HCT116 (cell line): ENCODE measurements around the gene TRIAP1. TPM values are rescaled to one million over a fixed set of nuclear protein-coding genes. Genes with fewer than 3 reads are reported as not detected.

Experiments
- ATAC-seq: fragments of 200-7000 bp; cut with Tn5 transposase; 2 replicates; pipeline ENCODE4 v1.9.1; 2020; ENCODE audit warnings: mild to moderate bottlenecking, moderate library complexity
- BruUV-seq: library from RNA; stranded (reverse); fragments of 400-500 nt; replicated peaks from 2 replicates; lab custom pipeline; 2021; lab: Mats Ljungman, UMichigan
- CTCF ChIA-PET: fragments of 300-600 bp; sonication (Branson Sonifier 250); formaldehyde crosslinking; loops from one replicate; lab custom pipeline; 2021; ENCODE audit warnings: antibody characterized with exemption; lab: Charles Lee
- POLR2A ChIA-PET: fragments of 300-600, 350-600 bp; sonication (Branson Sonifier 250); formaldehyde crosslinking; loops from one replicate; lab custom pipeline; 2021; ENCODE audit warnings: antibody characterized with exemption; lab: Charles Lee
- RAD21 ChIA-PET, 2 experiments: fragments of 300-600 bp; sonication (Branson Sonifier 250); formaldehyde crosslinking; loops; one replicate each; lab custom pipeline; 2023; ENCODE audit warnings: low total read pairs in 2 of 2; ENCODE audit not compliant: uncharacterized antibody in 2 of 2, unreplicated experiment in 2 of 2, low non-redundant PET in 1 of 2; lab: Charles Lee
- DNase-seq: peaks from one replicate; pipeline ENCODE4 v3.0.0-alpha.2; 2010; ENCODE audit warnings: low read depth, low spot score
- H2AFZ ChIP-seq: fragments of 200-600 bp; shearing (Covaris generic), sonication (generic); 2 replicates; pipeline ENCODE4 v1.6.1; 2017; ENCODE audit warnings: low read depth, mixed run types, mixed read lengths, antibody characterized with exemption, low read length; ENCODE audit not compliant: poor library complexity, severe bottlenecking
- H3K27ac ChIP-seq: 2 replicates; pipeline ENCODE4 v1.5.1; 2012; ENCODE audit warnings: low read depth, low read length
- H3K27me3 ChIP-seq: fragments of 200-600 bp; sonication (generic); 2 replicates; pipeline ENCODE4 v1.6.1; 2016; ENCODE audit warnings: mixed run types, low read length, mixed read lengths; ENCODE audit not compliant: insufficient read depth
- H3K36me3 ChIP-seq, 2 experiments: fragments of 200-500 bp in 1 of 2; fragments of 200-600 bp in 1 of 2; sonication (Bioruptor generic) in 1 of 2; sonication (generic) in 1 of 2; 2 replicates each; pipeline versions ENCODE4 v1.5.1 to v1.6.1; 2014 to 2016; ENCODE audit warnings: low read length in 2 of 2, inconsistent platforms in 1 of 2, mixed read lengths in 1 of 2, mixed run types in 1 of 2; ENCODE audit not compliant: insufficient read depth in 2 of 2, control insufficient read depth in 1 of 2
- H3K4me1 ChIP-seq, 2 experiments: fragments of 200-600 bp in 1 of 2; sonication (generic) in 1 of 2; 2 replicates each; pipeline versions ENCODE4 v1.5.1 to v1.6.1; 2012 to 2017; ENCODE audit warnings: low read length in 2 of 2, inconsistent platforms in 1 of 2, mild to moderate bottlenecking in 1 of 2, mixed read lengths in 1 of 2, mixed run types in 1 of 2, moderate library complexity in 1 of 2; ENCODE audit not compliant: insufficient read depth in 2 of 2, control insufficient read depth in 1 of 2
- H3K4me2 ChIP-seq: fragments of 200-600 bp; sonication (generic); 2 replicates; pipeline ENCODE4 v1.6.1; 2017; ENCODE audit warnings: mixed run types, low read length, mixed read lengths
- H3K4me3 ChIP-seq, 2 experiments: fragments of 200-600 bp in 1 of 2; sonication (generic) in 1 of 2; replicated peaks in 1 of 2; 2 replicates each; pipeline ENCODE4 v1.5.1; 2011 to 2016; ENCODE audit warnings: low read length in 2 of 2, control low read depth in 1 of 2, low read depth in 1 of 2, mild to moderate bottlenecking in 1 of 2, mixed read lengths in 1 of 2, mixed run types in 1 of 2
- H3K79me2 ChIP-seq: fragments of 200-600 bp; sonication (generic); 2 replicates; pipeline ENCODE4 v1.6.1; 2017; ENCODE audit warnings: mild to moderate bottlenecking, mixed run types, low read length, moderate library complexity, mixed read lengths; ENCODE audit not compliant: insufficient read depth
- H3K9ac ChIP-seq: fragments of 200-600 bp; sonication (generic); 2 replicates; pipeline ENCODE4 v1.6.1; 2016; ENCODE audit warnings: low read length, mixed read lengths
- H3K9me2 ChIP-seq: fragments of 200-600 bp; sonication (generic), shearing (Covaris generic); 2 replicates; pipeline ENCODE4 v1.6.1; 2017; ENCODE audit warnings: mixed run types, mild to moderate bottlenecking, moderate library complexity; ENCODE audit not compliant: insufficient read depth
- H3K9me3 ChIP-seq, 2 experiments: fragments of 200-500 bp in 1 of 2; fragments of 200-600 bp in 1 of 2; sonication (Bioruptor generic) in 1 of 2; sonication (generic) in 1 of 2; 2 replicates each; pipeline ENCODE4 v1.6.1; 2014 to 2017; ENCODE audit warnings: low read length in 2 of 2, mixed read lengths in 2 of 2, inconsistent platforms in 1 of 2, low read depth in 1 of 2, mild to moderate bottlenecking in 1 of 2, mixed run types in 1 of 2, moderate library complexity in 1 of 2; ENCODE audit not compliant: control insufficient read depth in 1 of 2, insufficient read depth in 1 of 2
- H4K20me1 ChIP-seq: fragments of 200-600 bp; sonication (generic), shearing (Covaris generic); 2 replicates; pipeline ENCODE4 v1.6.1; 2017; ENCODE audit warnings: mixed run types, mild to moderate bottlenecking, moderate library complexity; ENCODE audit not compliant: insufficient read depth
- CEBPB ChIP-seq: IDR thresholded peaks from 2 replicates; pipeline ENCODE4 v1.6.1; 2012; ENCODE audit warnings: low read depth
- CTCF ChIP-seq, 3 experiments: fragments of 200-600 bp in 1 of 3; sonication (generic) in 1 of 3; IDR thresholded peaks in 2 of 3; conservative IDR thresholded peaks in 1 of 3; 2 replicates each; pipeline ENCODE4 v1.5.1; 2012 to 2017; ENCODE audit warnings: low read depth in 2 of 3, low read length in 2 of 3, antibody characterized with exemption in 1 of 3, borderline replicate concordance in 1 of 3, control low read depth in 1 of 3, mild to moderate bottlenecking in 1 of 3, mixed read lengths in 1 of 3, mixed run types in 1 of 3, moderate library complexity in 1 of 3; ENCODE audit not compliant: insufficient read depth in 1 of 3
- EGR1 ChIP-seq: IDR thresholded peaks from 2 replicates; pipeline ENCODE4 v1.6.1; 2012; ENCODE audit warnings: low read depth
- EZH2phosphoT487 ChIP-seq: fragments of 200-600 bp; IDR thresholded peaks from 2 replicates; pipeline ENCODE4 v1.6.1; 2018; ENCODE audit warnings: antibody characterized with exemption, borderline replicate concordance
- MAX ChIP-seq: IDR thresholded peaks from 2 replicates; pipeline ENCODE4 v1.6.1; 2012
- POLR2A ChIP-seq: IDR thresholded peaks from 2 replicates; pipeline ENCODE4 v1.7.0; 2011; ENCODE audit warnings: borderline replicate concordance; ENCODE audit not compliant: insufficient read depth, insufficient read length; ENCODE audit errors: extremely low read depth
- SRF ChIP-seq: IDR thresholded peaks from 2 replicates; pipeline ENCODE4 v1.6.1; 2012; ENCODE audit warnings: low read depth
- ZBTB33 ChIP-seq: IDR thresholded peaks from 2 replicates; pipeline ENCODE4 v1.6.1; 2011; ENCODE audit warnings: mild to moderate bottlenecking, low read length, moderate library complexity; ENCODE audit not compliant: insufficient replicate concordance; ENCODE audit errors: extremely low read depth
- intact Hi-C: fragments of 100-400 bp; cut with micrococcal nuclease; formaldehyde crosslinking; loops from 2 replicates; pipeline ENCODE4 v1.10.0; 2022
- total RNA-seq: library from RNA; stranded (reverse); gene quantifications from one replicate; pipeline ENCODE4 v1.2.1, GENCODE V29; 2021; ENCODE audit not compliant: unreplicated experiment

Gene TRIAP1
- total RNA-seq, 1 experiment from 2014 or later, result 40.3 TPM

- Histone ChIP-seq H3K27ac (no peak overlapping the region), H3K4me3 (no peak overlapping the region), H3K79me2 (no peaks in the 10 kb centered on the region), H4K20me1 (no peaks in the 10 kb centered on the region), H3K4me1 (peaks cover 3 to 29% of the 10 kb centered on the region in 2 experiments; a peak in 3 of 4 replicates), H3K36me3 (no peaks in the 10 kb centered on the region), H3K4me2 (no peak overlapping the region), H3K9me2 (no peaks in the 10 kb centered on the region), H3K9ac (no peak overlapping the region), H3K27me3 (no peaks in the 10 kb centered on the region), H3K9me3 (no peaks in the 10 kb centered on the region; a peak in 1 of 4 replicates), H2AFZ (no peak overlapping the region)
- DNase-seq, result no peak
- BruUV-seq, result no TSS peak
- intact Hi-C loops, result loop anchor here (5.0 kb wide), 1 partner anchor 51 kb away; no protein-coding TSS in a partner anchor
- ChIA-PET POLR2A (interaction anchor here (0.7 kb wide), 1 partner anchor 100 kb away, joined by 3 read pairs; the partner anchor contains the start of gene COQ5), CTCF (interaction anchor here (1.1 to 1.3 kb wide), 5 partner anchors 9 to 93 kb away, joined by 3 read pairs; partner anchors contain the start of gene COX6A1), RAD21 (no interaction called here)
- no peak for ATAC-seq
- TF ChIP-seq EZH2phosphoT487, result no peak
- TF ChIP-seq ZBTB33, result no peak
- no peak for TF ChIP-seq MAX
- no peak for TF ChIP-seq CEBPB
- TF ChIP-seq POLR2A, result no peak
- TF ChIP-seq EGR1, result no peak
- no peak for TF ChIP-seq CTCF (IDR thresholded peaks at IDR 0.05 in 2 of 3, conservative IDR thresholded peaks at IDR 0.05 in 1 of 3; ENCODE audit: borderline replicate concordance in 1 of 3, insufficient read depth in 1 of 3, low read depth in 2 of 3, low read length in 2 of 3)
- TF ChIP-seq SRF, result no peak
These were observed 17.5 kb downstream of the TRIAP1 start for GRCh38 chr12:120428597-120429229.
